ENCODE data around the gene HARBI1. TPM values are rescaled to one million over a fixed set of nuclear protein-coding genes. Genes with fewer than 3 reads are reported as not detected.

The HARBI1 gene
- total RNA-seq, 1 experiment from 2014 or later = 6.3 TPM

- no peaks in the 10 kb centered on the region for H3K4me1 Mint-ChIP-seq
Measured at GRCh38 chr11:46663277-46663940, 46.4 kb upstream of the HARBI1 start.

More at GRCh38 chr11:46663277-46663940, 46.4 kb upstream of the HARBI1 start:
- no peaks in the 10 kb centered on the region for H3K23me2 ChIP-seq (ENCODE audit: insufficient read length, low read depth, low read length, poor library complexity, severe bottlenecking)
- no peak overlapping the region for H4K5ac ChIP-seq (ENCODE audit: insufficient read length, low read depth, low read length)
- TF ChIP-seq CTCF (conservative IDR thresholded peaks at IDR 0.05) = no peak
- no peaks in the 10 kb centered on the region for H3K27me3 ChIP-seq (ENCODE audit: insufficient read depth, low read length)
- H2BK120ac ChIP-seq (ENCODE audit: low read depth, low read length, poor library complexity, severe bottlenecking) = no peak overlapping the region
- H3K56ac ChIP-seq (ENCODE audit: insufficient read length, low read depth, low read length) = no peak overlapping the region
- H3K9ac ChIP-seq (ENCODE audit: extremely low read depth, insufficient read length, low read length) = no peak overlapping the region
- H4K91ac ChIP-seq (ENCODE audit: insufficient read length, low read depth, low read length) = no peak overlapping the region
- H2AK5ac ChIP-seq (ENCODE audit: insufficient read length, low read length) = no peak overlapping the region
- no peak overlapping the region for H3K27ac ChIP-seq (ENCODE audit: insufficient read length, low read depth, low read length)
- H2BK5ac ChIP-seq (ENCODE audit: insufficient read length, low read length) = no peak overlapping the region
- Mint-ChIP-seq H3K27ac (peak overlapping the region in 1 of 3 experiments; percentile 43; a peak in 2 of 7 replicates), H3K9me3 (no peaks in the 10 kb centered on the region), H3K27me3 (ENCODE audit: low read depth) (no peaks in the 10 kb centered on the region), H3K36me3 (ENCODE audit: insufficient read depth in 1 of 3, low read depth in 3 of 3) (peaks cover 12 to 73% (median 67%) of the 10 kb centered on the region in 3 experiments; a peak in 6 of 7 replicates), H3K4me3 (no peak overlapping the region)
- no peaks in the 10 kb centered on the region for H3K9me3 ChIP-seq (ENCODE audit: control insufficient read depth, low read depth, low read length)
- no peak for DNase-seq
- no peaks in the 10 kb centered on the region for H3K4me1 ChIP-seq (ENCODE audit: insufficient read depth, low read length)
- no peak overlapping the region for H2BK15ac ChIP-seq (ENCODE audit: low read depth, low read length)
- H3K4ac ChIP-seq (ENCODE audit: low read depth, low read length) = no peak overlapping the region
- H2BK12ac ChIP-seq (ENCODE audit: insufficient read length, low read depth, low read length) = no peak overlapping the region
- H4K8ac ChIP-seq (replicated peaks; ENCODE audit: insufficient read length, low read depth, low read length) = no peak overlapping the region
- H3K14ac ChIP-seq (ENCODE audit: insufficient read depth, low read length) = no peak overlapping the region
- no peak overlapping the region for H3K18ac ChIP-seq (ENCODE audit: insufficient read length, low read depth, low read length)
- no peak overlapping the region for H3T11ph ChIP-seq (ENCODE audit: low read length)
- no peak overlapping the region for H3K23ac ChIP-seq (ENCODE audit: insufficient read length, low read depth, low read length)
- no peak overlapping the region for H2BK20ac ChIP-seq (ENCODE audit: low read depth, low read length, poor library complexity, severe bottlenecking)
- no peaks in the 10 kb centered on the region for H3K79me1 ChIP-seq (ENCODE audit: insufficient read depth, low read depth, low read length, poor library complexity, severe bottlenecking)
- no peak overlapping the region for H3K4me2 ChIP-seq (ENCODE audit: insufficient read depth, insufficient read length, low read length)
- no peaks in the 10 kb centered on the region for H4K20me1 ChIP-seq (ENCODE audit: control insufficient read depth, insufficient read depth, insufficient read length)
- H3K79me2 ChIP-seq (ENCODE audit: insufficient read depth, low read length) = no peaks in the 10 kb centered on the region
- H2AFZ ChIP-seq (ENCODE audit: low read length) = no peak overlapping the region
- no CpG with 5 or more reads among the region's 4 CpGs for WGBS (ENCODE audit: extremely low coverage, insufficient read length, low lambda C conversion rate)
